Endothelial cell of umbilical vein (primary cell): ENCODE results near the gene ELOVL4.

Source experiments
- POLR2A ChIP-seq: IDR thresholded peaks from 2 replicates; pipeline ENCODE4 v1.6.1; 2012; ENCODE audit warnings: low read depth, mild to moderate bottlenecking, control low read depth, low read length
- POLR2AphosphoS5 ChIP-seq: IDR thresholded peaks from 2 replicates; pipeline ENCODE4 v1.6.1; 2012; ENCODE audit warnings: low read depth, mild to moderate bottlenecking, control low read depth, low read length, moderate library complexity; ENCODE audit not compliant: insufficient read depth

DNA sequence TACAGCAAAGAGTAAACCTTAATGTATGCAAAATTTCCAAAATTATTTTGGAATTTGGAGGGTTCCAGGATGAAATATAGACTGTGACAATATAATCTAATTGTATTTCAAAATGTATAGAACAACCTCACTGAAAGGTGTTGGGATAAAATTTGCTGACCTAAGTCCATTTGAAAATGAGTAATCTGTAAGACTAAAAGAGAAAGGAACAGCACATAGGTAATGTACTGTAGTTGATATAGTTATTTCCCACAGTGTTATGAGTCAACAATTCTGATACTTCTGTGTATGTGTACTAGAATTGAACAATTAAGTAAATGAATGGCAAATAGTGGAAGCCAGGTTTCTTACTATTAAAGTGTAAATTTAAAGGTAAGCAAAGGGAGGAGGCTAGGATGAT lies 23.8 kb upstream of the ELOVL4 start:
- TF ChIP-seq POLR2AphosphoS5 (no peak), POLR2A (no peak)
